SIG-M5 treated with dmso at 0.1 percent for 504 hours (cell line): ENCODE results near the gene FRK.
"Not testable (repeated sequence)": the region's sequence is repeated elsewhere in the genome, so short reads cannot be mapped to it uniquely, and the experiment has no call there.

Experiments
- DNase-seq: peaks from one replicate; lab custom pipeline; 2025; ENCODE audit not compliant: unreplicated experiment; lab: John Stamatoyannopoulos, UW

The FRK gene

DNA sequence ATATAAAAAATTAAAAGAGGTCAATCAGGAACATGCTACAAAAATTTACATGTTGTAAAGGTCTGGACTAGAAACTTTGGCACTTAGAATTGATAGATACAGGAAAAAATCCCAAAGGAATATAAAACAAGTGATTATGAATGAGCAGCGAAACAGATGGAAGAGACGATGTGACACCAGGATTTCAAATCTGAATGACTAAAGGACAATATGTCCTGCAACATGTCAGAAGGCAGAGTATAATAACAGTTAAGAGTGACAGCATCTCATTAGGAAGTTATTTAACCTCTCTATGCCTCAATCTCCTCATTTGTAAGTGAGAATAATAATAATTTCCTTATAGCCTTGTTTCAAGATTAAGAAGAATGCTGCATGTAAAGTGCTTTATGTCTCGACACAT, 50.3 kb downstream of the FRK start:
- DNase-seq: no peak

DNA sequence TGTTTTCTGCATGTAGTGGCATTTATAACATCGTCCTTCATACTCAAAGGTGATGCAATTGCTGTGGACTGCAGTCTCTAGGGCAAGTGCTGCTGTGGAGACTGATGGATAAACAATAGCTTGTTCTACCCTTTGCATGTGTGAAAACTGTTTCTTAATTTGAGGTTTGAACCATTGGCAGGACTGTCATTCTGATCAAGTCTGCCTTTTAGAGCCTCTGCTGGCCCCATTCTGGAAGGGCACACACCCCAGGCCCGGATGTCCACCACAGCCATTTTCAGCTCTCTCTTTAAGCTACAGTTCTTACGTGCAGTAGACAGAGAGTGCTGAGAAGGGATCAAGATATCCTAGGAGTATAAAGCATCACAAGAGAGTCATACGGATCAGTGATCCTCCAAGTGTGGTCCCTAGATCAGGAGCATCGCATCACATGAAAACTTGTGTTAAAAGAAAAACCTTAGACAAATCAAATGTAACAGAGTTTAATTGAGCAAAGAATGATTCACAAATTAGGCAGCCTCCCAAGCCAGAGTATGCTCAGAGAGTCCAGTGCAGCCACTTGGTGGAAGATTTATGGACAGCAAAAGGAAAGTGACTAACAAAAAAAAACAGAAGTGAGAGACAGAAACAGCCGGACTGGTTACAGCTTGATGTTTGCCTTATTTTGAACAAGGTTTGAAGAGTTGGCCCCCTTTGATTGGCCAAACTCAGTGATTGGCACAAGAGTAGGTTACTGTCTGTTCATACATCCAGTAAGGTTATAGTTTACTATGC, 52.0 kb downstream of the FRK start:
- peak; percentile 43 for DNase-seq

DNA sequence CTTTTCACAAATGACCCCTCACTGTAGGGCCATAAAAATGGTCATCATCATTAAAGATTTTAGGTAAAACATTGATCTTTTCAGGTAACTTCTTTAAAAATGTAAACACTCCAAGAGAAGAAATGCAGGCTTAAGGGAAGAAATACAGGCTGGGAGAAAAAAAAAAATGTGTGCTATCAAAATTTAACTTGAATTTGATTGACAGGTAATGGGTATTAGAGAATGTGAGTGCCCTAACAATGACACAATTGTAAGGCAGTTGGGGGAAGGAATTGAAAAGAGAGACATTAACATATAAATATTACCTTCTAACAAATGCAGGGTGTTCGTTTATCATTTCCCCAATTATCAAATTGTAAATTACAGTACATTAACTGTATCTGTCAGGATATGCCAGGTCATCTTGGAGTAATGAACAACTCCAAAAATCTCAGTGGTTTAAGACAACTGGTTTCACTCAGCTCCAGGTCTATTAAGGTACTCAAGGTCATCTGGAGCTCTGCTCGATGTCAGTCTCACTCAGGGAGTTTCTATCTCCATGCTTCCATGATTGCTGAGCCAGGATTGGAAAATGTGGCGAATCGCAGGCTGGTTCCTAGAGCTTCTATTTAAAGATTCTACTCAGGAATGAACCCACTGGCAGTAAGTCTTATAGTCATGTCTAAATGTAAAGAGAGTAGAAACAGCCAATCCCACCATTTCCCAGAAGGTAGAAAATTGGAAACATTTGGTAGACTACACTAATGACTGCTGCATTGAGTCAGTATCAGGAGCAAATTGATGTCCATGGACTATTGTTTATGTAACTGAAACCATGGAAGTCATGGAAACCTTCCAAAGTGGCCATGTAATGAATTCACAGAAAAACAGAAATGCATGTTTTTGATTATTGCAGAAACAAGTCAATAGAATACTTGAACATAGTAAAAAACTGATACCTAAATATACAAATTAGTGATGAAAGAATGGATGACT, 55.6 kb downstream of the FRK start:
- no peak for DNase-seq

DNA sequence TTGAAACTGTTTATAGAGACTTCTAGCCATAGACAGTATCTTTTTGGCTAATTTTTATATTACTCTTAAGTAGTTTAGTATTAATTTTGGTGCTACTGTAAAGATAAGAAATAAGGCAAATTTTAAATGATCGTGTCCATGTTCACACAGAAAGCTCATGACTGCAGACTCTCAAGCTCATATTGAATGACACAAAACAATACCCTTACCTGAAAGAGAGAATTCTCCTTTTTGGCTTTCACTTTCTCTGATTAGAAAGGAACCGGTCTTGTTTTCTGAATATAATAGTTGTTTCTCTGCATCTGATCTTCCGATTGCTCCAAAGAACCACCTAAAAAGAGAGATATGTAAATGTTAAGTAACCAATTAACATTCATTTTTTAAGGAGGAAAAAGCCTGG, 57.0 kb downstream of the FRK start:
- no peak for DNase-seq

DNA sequence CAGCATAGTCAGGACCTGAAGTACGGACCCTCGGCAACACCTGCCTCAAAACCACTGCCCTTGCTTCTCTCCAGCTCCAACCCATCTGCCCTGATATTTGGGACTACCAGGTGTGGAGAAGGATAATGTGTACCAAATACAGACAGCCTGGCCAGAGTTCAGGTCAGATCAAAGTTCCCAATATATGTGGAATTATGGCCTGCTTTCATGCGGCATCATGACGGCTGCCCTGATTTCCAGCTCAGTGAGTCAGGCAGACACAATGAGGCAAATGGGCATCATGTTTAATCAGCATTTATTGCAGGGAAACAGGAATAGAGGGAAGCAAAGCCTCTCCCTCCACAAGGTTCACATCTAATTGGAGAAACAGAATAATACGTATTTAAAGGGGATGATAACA, 57.9 kb downstream of the FRK start:
- DNase-seq: no peak

DNA sequence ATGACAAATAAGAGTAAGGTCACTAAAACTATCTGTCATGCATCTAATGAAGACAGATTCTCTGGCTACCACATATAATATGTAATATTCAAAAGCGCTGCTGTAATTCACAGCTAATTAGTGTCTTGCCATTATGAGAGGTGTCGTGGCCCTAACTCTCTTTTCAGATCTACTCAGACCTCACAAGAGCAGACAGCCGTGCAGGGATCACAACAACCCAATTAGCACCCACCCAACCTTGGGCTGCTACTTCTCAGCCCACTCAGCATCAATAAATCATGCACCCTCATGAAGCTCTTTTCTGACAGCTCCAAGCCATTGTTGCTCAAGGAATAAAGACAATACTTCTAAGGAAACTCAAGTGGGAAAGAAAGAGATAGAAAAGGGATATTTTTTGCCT, 61.5 kb downstream of the FRK start:
- DNase-seq: no peak

DNA sequence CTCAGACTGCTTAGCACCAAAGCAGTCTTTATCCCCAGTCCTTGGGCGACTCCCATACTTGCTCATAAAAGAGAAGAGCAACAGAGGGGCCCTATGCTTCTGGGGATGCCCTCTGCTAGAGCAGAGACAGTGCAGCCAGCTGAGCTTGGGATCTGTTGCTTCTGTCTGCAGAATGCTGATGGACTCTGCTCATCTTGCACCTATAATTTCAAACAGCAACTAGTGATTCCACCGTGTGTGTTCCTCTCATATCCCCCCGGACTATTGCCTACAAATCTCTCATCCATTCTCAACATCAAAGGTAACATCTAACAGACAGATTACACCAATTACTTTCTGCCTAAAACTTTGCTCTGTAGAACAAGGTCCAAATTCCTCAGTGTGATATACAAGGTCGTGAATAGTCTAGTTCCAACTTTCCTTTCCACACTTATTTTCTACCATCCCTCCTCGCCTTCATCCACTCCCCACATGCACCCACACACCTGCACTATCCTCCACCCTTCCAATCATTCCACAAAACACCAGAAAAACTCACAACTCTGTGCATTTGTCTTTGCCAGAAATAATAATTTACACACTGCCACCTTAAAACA, 62.6 kb downstream of the FRK start:
- no peak for DNase-seq

DNA sequence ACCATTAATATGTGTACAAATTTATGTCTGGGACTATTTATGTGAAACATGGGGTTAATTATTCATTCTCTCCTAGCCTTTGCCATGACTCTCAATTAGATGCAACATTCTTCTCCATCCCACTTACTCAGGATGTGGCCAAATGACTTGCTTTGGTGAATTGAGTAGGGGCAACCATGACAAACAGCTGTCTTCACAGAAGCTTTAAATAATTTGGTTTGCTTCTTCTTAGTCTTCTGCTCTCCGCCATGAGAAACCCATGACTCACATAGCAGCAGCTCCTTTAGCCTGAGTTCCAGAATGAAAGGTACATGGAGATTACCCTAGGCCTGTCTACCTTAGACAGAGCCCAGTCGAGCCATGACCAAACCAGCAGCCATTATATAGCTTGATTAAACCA, 74.7 kb downstream of the FRK start:
- no peak for DNase-seq

DNA sequence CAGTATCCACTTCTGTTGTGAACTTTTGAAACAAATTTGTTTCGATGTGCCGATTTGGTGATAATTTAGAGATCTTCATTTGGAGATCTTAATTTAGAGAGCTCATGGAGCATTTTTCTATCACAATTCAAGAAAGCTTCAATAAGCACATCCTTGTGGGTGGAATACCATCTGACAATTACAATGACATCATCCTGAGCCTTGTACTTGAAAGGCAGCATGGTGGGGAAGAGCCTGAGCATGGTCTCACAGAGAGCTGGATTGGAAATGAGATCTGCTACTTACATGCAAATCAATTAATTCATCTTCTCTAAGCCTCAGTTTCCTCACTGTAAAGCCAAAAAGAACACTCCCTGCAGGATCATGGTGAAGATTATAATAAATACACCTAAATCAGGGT, 75.9 kb downstream of the FRK start:
- DNase-seq: no peak

DNA sequence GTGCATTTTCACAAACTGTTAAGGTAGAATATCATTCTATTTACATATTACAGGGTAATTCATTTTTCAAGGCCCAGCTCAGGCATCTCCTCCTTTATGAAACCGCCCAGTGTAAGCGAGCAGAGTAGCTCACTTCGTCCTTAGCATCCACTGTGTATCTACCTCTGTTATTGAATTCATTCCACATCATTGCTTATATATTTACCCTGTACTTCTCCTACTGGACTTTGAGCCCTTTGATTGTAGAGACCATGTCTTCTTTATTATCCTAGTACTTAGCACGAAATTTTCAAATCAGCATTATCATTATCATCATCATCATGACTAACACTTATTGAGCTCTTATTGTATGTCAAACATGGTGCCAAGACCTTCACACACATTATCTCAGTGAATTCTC, 76.7 kb downstream of the FRK start:
- no peak for DNase-seq

DNA sequence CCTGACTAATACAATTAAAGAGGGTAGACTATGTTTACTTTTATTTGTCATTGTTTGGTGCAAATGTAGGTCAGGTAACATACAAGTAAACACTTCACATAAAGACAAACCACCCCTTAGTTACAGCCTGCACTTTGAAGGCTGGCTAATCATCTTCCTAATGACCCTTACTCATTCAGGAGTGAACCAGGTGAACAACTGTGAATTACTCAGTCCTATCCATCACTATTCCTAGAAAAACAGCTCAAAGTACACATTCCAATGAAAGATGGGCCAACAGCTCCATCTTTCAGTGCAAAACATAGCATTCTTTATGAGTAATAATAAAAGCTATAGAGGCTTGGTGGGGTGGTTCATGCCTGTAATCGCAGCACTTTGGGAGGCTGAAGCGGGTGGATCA, 78.2 kb downstream of the FRK start:
- DNase-seq: no peak

DNA sequence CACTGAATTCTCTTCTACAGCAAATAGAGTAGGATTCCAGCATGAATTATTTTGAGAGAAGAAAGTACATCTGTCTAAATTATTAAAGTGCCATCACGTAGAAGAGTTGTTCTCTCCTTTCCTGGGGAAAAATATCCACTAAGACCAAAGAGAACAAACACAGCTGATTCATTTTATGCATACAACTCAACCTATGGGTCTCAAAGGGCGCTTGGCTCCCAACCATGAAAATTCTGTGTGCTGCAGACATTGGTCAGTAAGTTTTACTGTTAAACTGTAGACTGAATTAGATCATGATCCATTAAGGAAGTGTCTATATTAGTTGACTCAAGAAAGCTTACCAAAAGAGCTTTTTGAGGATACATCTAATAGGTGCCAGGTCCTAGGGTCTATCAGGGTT, 83.5 kb downstream of the FRK start:
- DNase-seq: no peak

DNA sequence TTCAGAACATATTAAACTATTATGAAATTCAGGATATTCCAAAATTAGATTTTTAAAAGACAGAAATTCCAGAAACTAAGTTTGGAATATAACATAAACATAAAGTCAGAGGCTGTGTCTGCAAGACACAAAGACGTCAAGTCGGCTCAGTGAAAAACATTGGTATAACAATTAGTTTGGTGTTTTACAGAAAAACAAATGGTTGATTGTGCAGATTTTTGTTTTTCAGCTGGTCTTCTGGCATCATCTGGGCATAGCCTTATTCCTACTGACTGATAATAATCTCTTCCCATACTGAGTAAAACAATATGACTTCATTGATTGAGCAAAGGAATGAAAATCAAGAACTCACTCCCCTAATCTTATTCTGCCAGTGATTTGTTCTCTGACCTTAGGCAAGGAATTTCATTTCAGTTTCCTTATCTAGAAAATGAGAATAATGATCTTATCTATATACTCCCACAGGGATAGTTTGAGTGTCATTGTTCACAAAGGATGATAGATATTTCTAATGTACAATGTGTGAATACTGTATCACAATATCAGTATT, 84.3 kb downstream of the FRK start:
- no peak for DNase-seq

DNA sequence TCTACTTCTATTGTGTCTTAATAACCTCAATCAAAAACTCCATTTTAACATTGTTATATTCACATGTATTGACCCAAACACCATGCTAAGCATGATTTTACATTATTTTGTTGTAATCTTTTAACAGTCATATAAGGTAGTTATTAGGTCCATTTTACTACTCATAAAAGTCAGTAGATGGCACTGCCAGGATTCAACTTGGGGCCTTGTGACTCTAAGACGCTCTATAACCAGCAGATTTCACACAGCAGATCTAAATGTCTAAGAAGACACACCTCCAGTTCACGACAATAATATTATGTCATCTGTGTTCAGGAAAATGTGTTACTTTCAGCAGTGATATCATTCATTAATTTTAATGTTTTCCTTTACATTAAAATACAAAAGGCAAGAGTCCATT, 88.0 kb downstream of the FRK start:
- no peak for DNase-seq

DNA sequence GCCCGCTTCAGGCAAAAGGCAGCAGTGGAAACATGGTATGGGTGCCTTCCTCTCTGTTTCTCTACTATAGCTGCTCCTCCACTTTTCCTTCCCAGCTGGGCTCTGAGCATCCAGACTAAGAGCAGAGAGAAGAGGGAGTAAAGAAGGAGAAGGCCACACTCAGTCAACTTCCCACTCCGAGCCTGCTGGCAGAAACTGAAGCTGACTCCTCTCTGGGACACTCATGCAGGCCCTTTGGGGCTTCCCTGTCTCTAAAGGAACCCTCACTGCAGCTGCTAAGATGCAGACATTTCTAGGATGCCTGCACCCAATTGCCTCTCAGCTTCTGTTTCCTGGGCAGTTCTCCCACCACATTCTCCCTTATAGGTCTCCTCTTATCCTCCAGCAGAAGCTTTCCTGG, 88.9 kb downstream of the FRK start:
- no peak for DNase-seq

DNA sequence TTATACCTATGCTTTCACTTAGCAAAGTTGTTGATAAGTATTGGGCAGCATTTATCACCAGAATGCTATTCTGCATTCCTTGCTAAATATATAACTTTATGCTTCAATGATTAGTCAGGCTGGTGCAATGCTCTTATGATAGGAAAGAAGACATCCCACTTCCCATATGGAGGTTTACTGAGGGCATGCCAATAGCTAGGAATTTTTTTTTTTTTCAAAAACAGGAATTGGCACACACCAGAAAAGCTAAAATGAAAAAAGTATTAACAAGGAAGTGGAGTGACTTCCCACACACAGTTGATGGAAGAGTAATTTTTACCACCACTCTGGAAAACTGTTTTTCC, 90.8 kb downstream of the FRK start:
- no peak for DNase-seq

DNA sequence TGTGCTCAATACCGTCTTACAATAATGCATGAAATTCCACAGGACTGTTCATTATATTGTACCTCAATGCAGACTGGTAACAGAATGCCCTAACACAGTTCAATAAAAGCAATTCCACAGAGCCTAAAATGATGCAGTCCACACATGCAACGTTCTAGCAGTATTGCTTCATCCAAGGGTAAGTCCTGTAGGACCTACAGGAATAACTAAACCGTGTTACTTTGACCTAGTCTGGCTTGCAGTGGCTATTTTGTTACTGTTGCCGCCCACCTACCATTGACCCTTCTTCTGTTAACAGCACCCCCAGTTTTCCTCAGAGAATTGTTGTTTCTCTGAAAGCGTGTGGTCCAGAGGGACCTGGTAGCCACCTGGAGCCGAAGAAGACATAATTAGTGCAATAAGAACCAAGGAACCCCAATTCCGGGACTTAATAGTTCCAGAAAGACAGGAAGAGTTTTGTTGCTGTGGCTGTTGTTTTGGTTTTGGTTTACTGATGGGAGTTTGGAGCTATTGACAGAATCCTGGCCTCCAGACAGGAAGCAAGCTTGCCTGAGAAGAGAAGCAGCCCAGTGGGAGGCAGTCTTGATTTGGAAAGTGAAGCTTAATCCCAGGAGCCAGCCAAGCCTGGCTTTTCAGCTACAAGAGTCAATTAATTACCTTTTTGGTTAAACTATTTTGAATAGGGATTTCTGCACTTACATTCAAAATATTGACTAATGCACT, 91.3 kb downstream of the FRK start:
- no peak for DNase-seq

DNA sequence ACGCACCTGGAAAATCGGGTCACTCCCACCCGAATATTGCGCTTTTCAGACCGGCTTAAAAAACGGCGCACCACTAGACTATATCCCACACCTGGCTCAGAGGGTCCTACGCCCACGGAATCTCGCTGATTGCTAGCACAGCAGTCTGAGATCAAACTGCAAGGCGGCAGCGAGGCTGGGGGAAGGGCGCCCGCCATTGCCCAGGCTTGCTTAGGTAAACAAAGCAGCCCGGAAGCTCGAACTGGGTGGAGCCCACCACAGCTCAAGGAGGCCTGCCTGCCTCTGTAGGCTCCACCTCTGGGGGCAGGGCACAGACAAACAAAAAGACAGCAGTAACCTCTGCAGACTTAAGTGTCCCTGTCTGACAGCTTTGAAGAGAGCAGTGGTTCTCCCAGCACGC, 100.4 kb downstream of the FRK start:
- DNase-seq: not testable (repeated sequence)

DNA sequence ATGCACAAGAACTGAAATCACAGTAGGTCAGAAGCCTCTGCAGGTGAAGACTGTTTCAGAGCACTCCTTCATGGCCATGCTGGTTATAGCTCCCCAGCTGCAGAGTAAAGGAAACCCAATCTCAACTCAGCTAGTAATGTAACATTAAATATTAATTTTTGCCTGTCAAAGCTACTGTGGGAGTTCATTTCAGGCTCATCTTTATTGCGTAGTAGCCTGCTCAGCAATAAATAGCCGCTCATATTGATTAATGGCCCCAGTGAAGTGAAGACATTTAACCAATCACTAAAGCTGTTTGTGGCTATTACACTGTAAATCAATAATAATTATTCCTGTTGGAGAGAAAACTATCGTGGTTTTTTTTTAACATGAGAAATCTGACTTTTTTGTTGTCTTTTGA, 101.7 kb downstream of the FRK start:
- DNase-seq: no peak

DNA sequence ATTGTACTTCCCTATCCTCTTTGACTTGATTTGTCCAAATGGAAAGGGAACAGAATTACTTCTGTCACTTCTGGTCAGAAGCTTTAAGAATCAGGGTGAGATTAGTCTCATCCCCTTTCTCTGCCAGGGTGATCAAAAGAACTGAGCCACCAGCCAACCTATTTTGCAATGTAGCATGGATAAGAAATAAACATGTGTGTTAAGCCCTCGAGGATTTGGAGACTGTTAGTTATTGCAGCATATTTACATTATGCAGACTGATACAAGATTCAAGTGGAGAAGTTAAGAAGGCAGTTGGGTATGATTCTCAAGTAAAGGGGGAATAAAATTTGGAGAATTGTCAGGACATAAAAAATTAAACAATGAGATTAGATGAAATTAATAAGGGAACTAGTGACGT, 106.0 kb downstream of the FRK start:
- DNase-seq: no peak

DNA sequence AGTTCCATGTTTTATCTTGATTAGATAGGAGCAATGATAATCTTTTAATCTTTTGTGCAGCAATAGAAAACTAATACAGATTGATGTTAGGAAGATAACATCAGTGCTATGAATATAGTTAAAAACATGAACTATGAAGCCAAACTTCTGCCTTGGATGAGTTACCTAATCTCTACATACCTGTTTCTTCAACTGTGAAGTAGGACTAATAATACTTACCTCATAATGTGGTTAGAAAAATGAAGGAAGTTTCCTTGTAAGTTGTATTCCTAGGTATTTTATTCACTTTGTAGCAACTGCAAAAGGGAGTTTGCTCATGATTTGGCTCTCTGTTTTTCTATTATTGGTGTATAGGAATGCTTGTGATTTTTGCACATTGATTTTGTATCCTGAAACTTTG, 111.9 kb downstream of the FRK start:
- DNase-seq: no peak
